Uterus (tissue), 4 donors: ENCODE measurements around the gene TMEM164. TPM values are rescaled to one million over a fixed set of nuclear protein-coding genes. Genes with fewer than 3 reads are reported as not detected.

Experiments
- DNase-seq, 2 donors: peaks; one replicate each; pipeline ENCODE4 v3.0.0-alpha.2; 2019 to 2020
- H3K27ac ChIP-seq, 2 donors: fragments of 200-600 bp; sonication (generic); 1 replicate in 1 of 2; 2 replicates in 1 of 2; pipeline ENCODE4 v1.5.1; 2016 to 2018
- H3K27me3 ChIP-seq, 2 donors: fragments of 200-600 bp; sonication (generic); one replicate each; pipeline ENCODE4 v1.5.1; 2018 to 2019; ENCODE audit warnings: control low read depth in 1 of 2
- H3K36me3 ChIP-seq, 2 donors: fragments of 200-600 bp; sonication (generic); one replicate each; pipeline ENCODE4 v1.5.1; 2019; ENCODE audit warnings: control low read depth in 1 of 2
- H3K4me1 ChIP-seq, 2 donors: fragments of 200-600 bp; sonication (generic); one replicate each; pipeline ENCODE4 v1.5.1; 2018 to 2019; ENCODE audit warnings: control low read depth in 1 of 2
- H3K4me3 ChIP-seq, 2 donors: fragments of 200-600 bp; sonication (generic); 1 replicate in 1 of 2; 2 replicates in 1 of 2; pipeline ENCODE4 v1.5.1; 2018 to 2019; ENCODE audit warnings: mild to moderate bottlenecking in 1 of 2
- H3K9me3 ChIP-seq, 2 donors: fragments of 200-600 bp; sonication (generic); one replicate each; pipeline ENCODE4 v1.5.1; 2019; ENCODE audit warnings: control low read depth in 1 of 2
- POLR2A ChIP-seq, 2 donors: fragments of 450-650 bp; IDR thresholded peaks; one replicate each; pipeline ENCODE4 v1.6.1; 2016; ENCODE audit warnings: antibody characterized with exemption in 2 of 2, mild to moderate bottlenecking in 1 of 2, moderate library complexity in 1 of 2
- intact Hi-C: fragments of 100-400 bp; cut with DNase I; formaldehyde crosslinking; loops from one replicate; pipeline ENCODE4 v1.15.1; 2023; ENCODE audit warnings: low total_unique reads
- total RNA-seq, 4 donors: library from RNA; depleted of rRNA in 3 of 4; stranded (reverse); fragments of >200 nt in 3 of 4; gene quantifications; one replicate each; pipeline versions ENCODE4 v1.1.0 to v1.2.4, GENCODE V29; 2014 to 2023
- TF ChIP-seq, protein P1 (sequence below), 4 experiments: fragments of 200-600 bp in 2 of 4; fragments of 450-650 bp in 2 of 4; sonication (generic) in 2 of 4; IDR thresholded peaks; one replicate each; pipeline ENCODE4 v1.5.1; 2016 to 2019; ENCODE audit warnings: antibody characterized with exemption in 4 of 4, mild to moderate bottlenecking in 2 of 4, moderate library complexity in 1 of 4
- donor health status: DM: yes; HTN: yes; CAD: no.

Gene TMEM164
- total RNA-seq, 4 donors from 2014 or later, result 3.1 to 18.9 (median 11.5) TPM

DNA sequence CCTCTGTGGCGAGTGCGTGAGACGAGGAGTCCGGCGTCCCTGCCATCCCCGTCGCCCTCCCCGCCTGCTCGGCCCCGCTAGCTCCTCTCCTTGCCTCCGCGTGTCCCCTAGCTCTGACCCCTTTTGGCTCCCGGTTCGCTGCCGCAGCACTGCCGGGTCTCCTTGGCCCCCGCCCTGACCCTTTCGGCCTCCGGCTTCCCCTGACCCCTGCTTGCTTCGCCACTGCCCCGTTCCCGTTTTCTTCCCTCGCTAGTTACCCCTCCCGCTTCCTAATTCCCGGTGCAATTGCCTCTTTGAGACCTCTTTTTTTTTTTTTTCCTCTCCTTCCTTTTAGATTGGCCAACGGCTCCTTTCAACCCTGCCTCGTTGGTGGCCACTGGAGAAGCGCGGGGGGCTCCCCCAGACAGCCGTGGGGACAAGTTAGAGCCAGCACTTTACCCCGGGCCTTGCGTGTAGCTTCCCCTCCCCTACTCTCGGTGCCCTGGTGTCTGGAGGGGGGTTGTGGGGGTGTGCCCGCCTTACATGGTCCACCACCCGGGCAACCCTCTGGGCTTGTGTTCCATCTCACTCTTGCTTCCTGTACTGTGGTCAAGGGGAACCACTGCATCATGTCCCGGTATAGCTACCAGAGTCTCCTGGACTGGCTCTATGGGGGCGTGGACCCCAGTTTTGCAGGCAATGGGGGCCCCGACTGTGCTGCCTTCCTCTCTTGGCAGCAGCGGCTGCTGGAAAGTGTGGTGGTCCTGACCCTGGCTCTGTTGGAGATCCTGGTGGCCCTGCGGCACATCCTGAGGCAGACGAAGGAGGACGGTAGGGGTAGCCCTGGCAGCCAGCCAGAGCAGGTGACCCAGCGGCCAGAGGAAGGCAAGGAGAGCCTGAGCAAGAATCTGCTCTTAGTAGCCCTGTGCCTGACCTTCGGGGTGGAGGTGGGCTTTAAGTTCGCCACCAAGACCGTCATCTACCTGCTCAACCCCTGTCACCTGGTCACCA lies 548 bp downstream of the TMEM164 start:
- no peaks in the 10 kb centered on the region for H3K27me3 ChIP-seq
- no peaks in the 10 kb centered on the region for H3K9me3 ChIP-seq
- H3K4me3 ChIP-seq, result peak overlapping the region; percentile 51 to 68
- intact Hi-C loops, result no loop called here
- DNase-seq, result peak; percentile 18 to 21
- no peak for TF ChIP-seq POLR2A (IDR thresholded peaks at IDR 0.05)
- H3K27ac ChIP-seq, result peak overlapping the region; percentile 83 to 93
- no peaks in the 10 kb centered on the region for H3K36me3 ChIP-seq
- H3K4me1 ChIP-seq, result peaks cover 0 to 13% of the 10 kb centered on the region in 2 donors

DNA sequence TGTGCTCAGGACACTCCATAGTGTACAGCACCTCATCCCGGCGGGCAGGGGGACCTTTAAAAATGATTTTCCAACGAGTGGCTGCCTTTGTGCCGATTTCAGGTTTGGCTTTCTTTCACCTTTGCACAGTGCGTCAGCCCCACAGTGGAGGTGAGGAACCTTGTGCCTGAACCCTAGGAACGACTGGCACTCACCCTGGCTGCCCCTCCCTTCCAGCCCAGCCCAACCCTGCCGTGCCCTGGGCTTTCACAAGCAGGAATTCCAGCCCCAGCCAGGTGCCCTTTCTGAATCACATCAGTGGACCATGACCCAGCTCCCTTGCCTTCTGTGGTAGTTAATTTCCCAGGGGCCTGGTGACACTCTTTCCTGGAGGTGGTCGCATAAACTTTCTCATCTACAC lies 1.3 kb downstream of the TMEM164 start:
- Histone ChIP-seq H3K4me1 (peaks cover 0 to 13% of the 10 kb centered on the region in 2 donors), H3K4me3 (peak overlapping the region in 1 of 2 donors; percentile 68), H3K36me3 (no peaks in the 10 kb centered on the region), H3K9me3 (no peaks in the 10 kb centered on the region), H3K27me3 (no peaks in the 10 kb centered on the region), H3K27ac (peak overlapping the region in 1 of 2 donors; percentile 93)
- no peak for DNase-seq
- intact Hi-C loops, result no loop called here
- no peak for TF ChIP-seq POLR2A (IDR thresholded peaks at IDR 0.05)
- TF ChIP-seq, protein P1, sequence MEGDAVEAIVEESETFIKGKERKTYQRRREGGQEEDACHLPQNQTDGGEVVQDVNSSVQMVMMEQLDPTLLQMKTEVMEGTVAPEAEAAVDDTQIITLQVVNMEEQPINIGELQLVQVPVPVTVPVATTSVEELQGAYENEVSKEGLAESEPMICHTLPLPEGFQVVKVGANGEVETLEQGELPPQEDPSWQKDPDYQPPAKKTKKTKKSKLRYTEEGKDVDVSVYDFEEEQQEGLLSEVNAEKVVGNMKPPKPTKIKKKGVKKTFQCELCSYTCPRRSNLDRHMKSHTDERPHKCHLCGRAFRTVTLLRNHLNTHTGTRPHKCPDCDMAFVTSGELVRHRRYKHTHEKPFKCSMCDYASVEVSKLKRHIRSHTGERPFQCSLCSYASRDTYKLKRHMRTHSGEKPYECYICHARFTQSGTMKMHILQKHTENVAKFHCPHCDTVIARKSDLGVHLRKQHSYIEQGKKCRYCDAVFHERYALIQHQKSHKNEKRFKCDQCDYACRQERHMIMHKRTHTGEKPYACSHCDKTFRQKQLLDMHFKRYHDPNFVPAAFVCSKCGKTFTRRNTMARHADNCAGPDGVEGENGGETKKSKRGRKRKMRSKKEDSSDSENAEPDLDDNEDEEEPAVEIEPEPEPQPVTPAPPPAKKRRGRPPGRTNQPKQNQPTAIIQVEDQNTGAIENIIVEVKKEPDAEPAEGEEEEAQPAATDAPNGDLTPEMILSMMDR (IDR thresholded peaks at IDR 0.05), result no peak

DNA sequence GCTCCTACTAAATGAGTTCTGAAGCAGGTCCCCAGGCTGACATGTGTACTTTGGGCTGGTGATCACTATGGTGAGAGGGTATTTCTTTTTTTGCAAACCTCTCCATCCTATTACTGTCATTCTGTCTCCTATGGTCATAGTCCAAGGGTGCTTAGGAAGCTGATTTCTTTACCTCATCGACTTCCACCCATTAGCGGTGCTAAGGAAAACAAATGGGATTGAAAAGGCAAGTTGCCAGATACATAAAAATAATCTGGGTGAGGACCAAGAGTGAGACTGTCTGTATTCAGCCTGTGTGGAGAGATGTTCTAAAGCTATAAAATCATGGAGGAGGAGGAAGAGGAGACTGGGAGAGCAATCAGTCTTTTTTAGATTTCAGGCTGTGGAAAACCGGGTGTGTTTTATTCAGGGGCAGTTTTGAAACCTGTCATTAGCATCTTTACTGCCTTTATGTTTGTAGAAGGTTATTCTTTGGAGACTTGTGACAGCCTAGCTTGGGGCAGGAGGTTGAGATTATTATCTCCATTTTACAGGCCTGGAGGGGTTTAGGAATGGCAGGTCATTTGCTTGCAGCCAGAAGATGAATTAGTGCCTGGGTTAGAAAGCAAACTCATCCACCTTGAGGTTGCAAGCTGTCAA lies 1.9 kb downstream of the TMEM164 start:
- H3K4me3 ChIP-seq, result peak overlapping the region in 1 of 2 donors; percentile 8
- no peaks in the 10 kb centered on the region for H3K9me3 ChIP-seq
- no peak for DNase-seq
- peaks cover 0 to 13% of the 10 kb centered on the region in 2 donors for H3K4me1 ChIP-seq
- intact Hi-C loops, result no loop called here
- H3K27me3 ChIP-seq, result no peaks in the 10 kb centered on the region
- no peak overlapping the region for H3K27ac ChIP-seq
- TF ChIP-seq, protein P1 (IDR thresholded peaks at IDR 0.05), result no peak
- no peak for TF ChIP-seq POLR2A (IDR thresholded peaks at IDR 0.05)
- H3K36me3 ChIP-seq, result no peaks in the 10 kb centered on the region

DNA sequence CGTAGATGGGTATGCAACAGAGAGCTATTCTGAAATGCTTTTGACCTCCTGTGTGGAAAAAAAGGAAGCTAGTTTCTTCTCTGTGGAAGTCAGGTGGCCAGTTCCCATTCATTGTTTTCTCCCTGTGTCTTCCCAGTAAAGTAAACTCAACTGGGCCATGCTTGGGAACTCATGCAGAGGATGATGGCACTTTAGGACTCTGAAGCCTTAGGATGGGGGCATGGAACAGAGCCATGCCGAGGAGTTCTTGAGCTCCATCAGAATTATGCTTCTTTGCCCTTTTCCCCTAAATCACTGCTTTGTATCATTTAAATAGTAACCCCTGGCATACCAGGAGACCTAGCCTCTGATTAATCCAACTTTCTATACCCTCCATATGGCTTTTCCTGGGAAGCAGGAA lies 3.2 kb downstream of the TMEM164 start:
- H3K4me3 ChIP-seq, result no peak overlapping the region
- H3K36me3 ChIP-seq, result no peaks in the 10 kb centered on the region
- H3K4me1 ChIP-seq, result peaks cover 0 to 13% of the 10 kb centered on the region in 2 donors
- H3K27me3 ChIP-seq, result no peaks in the 10 kb centered on the region
- DNase-seq, result no peak
- no peak overlapping the region for H3K27ac ChIP-seq
- intact Hi-C loops, result no loop called here
- TF ChIP-seq, protein P1 (IDR thresholded peaks at IDR 0.05), result no peak
- no peaks in the 10 kb centered on the region for H3K9me3 ChIP-seq

DNA sequence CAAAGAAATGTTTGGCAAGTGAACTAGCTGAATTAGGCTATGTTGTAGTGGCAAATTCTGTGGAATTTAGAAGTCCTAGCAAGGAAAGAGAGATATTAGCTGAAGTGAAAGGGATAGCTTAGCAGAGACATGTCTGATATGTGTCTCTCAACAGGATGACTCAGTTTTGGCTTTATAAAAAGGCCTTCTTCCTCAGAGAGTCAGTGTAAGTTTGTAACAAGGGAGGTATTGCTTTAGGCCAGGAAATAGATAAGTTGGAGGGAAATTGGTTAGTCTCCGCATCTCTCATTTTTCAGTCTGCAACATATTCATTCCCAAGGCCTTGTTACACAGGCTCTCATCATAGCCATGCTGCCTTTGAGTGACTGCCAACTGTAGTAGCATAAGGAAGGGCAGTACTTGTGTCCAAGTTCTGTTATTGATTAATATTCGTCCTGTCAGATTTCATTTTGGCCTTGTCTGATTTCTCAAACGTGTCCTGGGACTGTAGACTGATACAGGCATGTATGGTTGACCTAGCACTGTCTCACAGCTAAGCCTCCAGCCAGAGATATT lies 4.0 kb downstream of the TMEM164 start:
- Histone ChIP-seq H3K27me3 (no peaks in the 10 kb centered on the region), H3K4me3 (no peak overlapping the region), H3K4me1 (peaks cover 0 to 13% of the 10 kb centered on the region in 2 donors), H3K36me3 (no peaks in the 10 kb centered on the region), H3K9me3 (no peaks in the 10 kb centered on the region), H3K27ac (no peak overlapping the region)
- TF ChIP-seq, protein P1 (IDR thresholded peaks at IDR 0.05), result no peak
- TF ChIP-seq POLR2A (IDR thresholded peaks at IDR 0.05), result no peak
- intact Hi-C loops, result no loop called here
- no peak for DNase-seq
